Neural progenitor cell (in vitro differentiated cells): ENCODE measurements around the gene GRM6. TPM values are rescaled to one million over a fixed set of nuclear protein-coding genes. Genes with fewer than 3 reads are reported as not detected.

ENCODE experiments used
- DNase-seq: peaks from one replicate; pipeline ENCODE4 v3.0.0-alpha.2; 2016; ENCODE audit warnings: low spot score
- H2AFZ ChIP-seq: fragments of 200-600 bp; sonication (generic); replicated peaks from 2 replicates; pipeline ENCODE4 v1.6.1; 2016; ENCODE audit warnings: antibody characterized with exemption
- H3F3A ChIP-seq: fragments of 200-600 bp; sonication (generic); 2 replicates; pipeline ENCODE4 v1.6.1; 2016; ENCODE audit warnings: antibody characterized with exemption, low read depth
- H3K27ac ChIP-seq: fragments of 200-600 bp; sonication (generic); 2 replicates; pipeline ENCODE4 v1.5.1; 2016; ENCODE audit warnings: mild to moderate bottlenecking
- H3K27me3 ChIP-seq: fragments of 200-600 bp; sonication (generic); 2 replicates; pipeline ENCODE4 v1.6.1; 2016; ENCODE audit warnings: mild to moderate bottlenecking, moderate library complexity
- H3K36me3 ChIP-seq: fragments of 200-600 bp; sonication (generic); 2 replicates; pipeline ENCODE4 v1.5.1; 2016
- H3K4me1 ChIP-seq: fragments of 200-600 bp; sonication (generic); 2 replicates; pipeline ENCODE4 v1.6.1; 2016; ENCODE audit warnings: mixed run types
- H3K4me2 ChIP-seq: fragments of 200-600 bp; sonication (generic); 2 replicates; pipeline ENCODE4 v1.6.1; 2016
- H3K4me3 ChIP-seq: fragments of 200-600 bp; sonication (generic); 2 replicates; pipeline ENCODE4 v1.5.1; 2016
- H3K79me2 ChIP-seq: fragments of 200-600 bp; sonication (generic); 2 replicates; pipeline ENCODE4 v1.6.1; 2016; ENCODE audit warnings: low read depth
- H3K9ac ChIP-seq: fragments of 200-600 bp; sonication (generic); 2 replicates; pipeline ENCODE4 v1.6.1; 2016
- H3K9me3 ChIP-seq: fragments of 200-600 bp; sonication (generic); 2 replicates; pipeline ENCODE4 v1.5.1; 2016; ENCODE audit warnings: low read depth
- H4K20me1 ChIP-seq: fragments of 200-600 bp; sonication (generic); 2 replicates; pipeline ENCODE4 v1.6.1; 2016; ENCODE audit warnings: low read depth
- H3K27ac Mint-ChIP-seq: 3 replicates; pipeline ENCODE4 v1.8.0; 2021; ENCODE audit warnings: mixed read lengths
- H3K27me3 Mint-ChIP-seq: 2 replicates; pipeline ENCODE4 v1.8.0; 2022; ENCODE audit warnings: low read depth, mild to moderate bottlenecking, inconsistent platforms, moderate library complexity, mixed read lengths; ENCODE audit not compliant: insufficient read depth
- H3K36me3 Mint-ChIP-seq: 3 replicates; pipeline ENCODE4 v1.8.0; 2021; ENCODE audit warnings: mixed read lengths
- H3K4me1 Mint-ChIP-seq: 3 replicates; pipeline ENCODE4 v1.8.0; 2021; ENCODE audit warnings: mixed read lengths
- H3K4me3 Mint-ChIP-seq: 3 replicates; pipeline ENCODE4 v1.8.0; 2021; ENCODE audit warnings: mild to moderate bottlenecking, moderate library complexity, mixed read lengths
- H3K9me3 Mint-ChIP-seq: 3 replicates; pipeline ENCODE4 v1.8.0; 2020; ENCODE audit warnings: mixed read lengths
- EZH2 ChIP-seq: fragments of 200-600 bp; sonication (generic); IDR thresholded peaks from 2 replicates; pipeline ENCODE4 v1.6.1; 2017; ENCODE audit warnings: antibody characterized with exemption, mild to moderate bottlenecking, moderate library complexity
- EZH2phosphoT487 ChIP-seq: fragments of 200-600 bp; sonication (generic); IDR thresholded peaks from 2 replicates; pipeline ENCODE4 v1.6.1; 2017; ENCODE audit warnings: antibody characterized with exemption
- total RNA-seq: library from RNA; depleted of rRNA; stranded (reverse); fragments of >200 nt; gene quantifications from 2 replicates; pipeline ENCODE4 v1.2.3, GENCODE V29; 2015; ENCODE audit warnings: low replicate concordance
- TF ChIP-seq, protein P1 (sequence below): fragments of 200-600 bp; sonication (generic); IDR thresholded peaks from 2 replicates; pipeline ENCODE4 v1.5.1; 2017; ENCODE audit warnings: antibody characterized with exemption, mild to moderate bottlenecking

GRM6 gene
- total RNA-seq, 1 donor from 2014 or later = not detected

GRCh38 chr5:178993955-178994579 is 1.1 kb downstream of the GRM6 start:
- no peaks in the 10 kb centered on the region for H3K79me2 ChIP-seq
- Mint-ChIP-seq H3K4me3 (no peak overlapping the region), H3K9me3 (peaks cover 37% of the 10 kb centered on the region), H3K36me3 (peaks cover 2% of the 10 kb centered on the region), H3K27me3 (peaks cover 35% of the 10 kb centered on the region), H3K4me1 (peaks cover 4% of the 10 kb centered on the region), H3K27ac (no peak overlapping the region)
- H3K36me3 ChIP-seq = no peaks in the 10 kb centered on the region
- no peaks in the 10 kb centered on the region for H4K20me1 ChIP-seq
- no peaks in the 10 kb centered on the region for H3K9me3 ChIP-seq
- peak overlapping the region; percentile 90 for H2AFZ ChIP-seq
- peaks cover 60% of the 10 kb centered on the region for H3K27me3 ChIP-seq
- H3K4me2 ChIP-seq = peak overlapping the region; percentile 88
- no peak overlapping the region for H3K9ac ChIP-seq
- peaks cover 6% of the 10 kb centered on the region for H3F3A ChIP-seq
- peaks cover 6% of the 10 kb centered on the region for H3K4me1 ChIP-seq
- no peak for DNase-seq
- H3K4me3 ChIP-seq = peak overlapping the region; percentile 49
- TF ChIP-seq EZH2 (no peak), EZH2phosphoT487 (no peak)
- TF ChIP-seq, protein P1, sequence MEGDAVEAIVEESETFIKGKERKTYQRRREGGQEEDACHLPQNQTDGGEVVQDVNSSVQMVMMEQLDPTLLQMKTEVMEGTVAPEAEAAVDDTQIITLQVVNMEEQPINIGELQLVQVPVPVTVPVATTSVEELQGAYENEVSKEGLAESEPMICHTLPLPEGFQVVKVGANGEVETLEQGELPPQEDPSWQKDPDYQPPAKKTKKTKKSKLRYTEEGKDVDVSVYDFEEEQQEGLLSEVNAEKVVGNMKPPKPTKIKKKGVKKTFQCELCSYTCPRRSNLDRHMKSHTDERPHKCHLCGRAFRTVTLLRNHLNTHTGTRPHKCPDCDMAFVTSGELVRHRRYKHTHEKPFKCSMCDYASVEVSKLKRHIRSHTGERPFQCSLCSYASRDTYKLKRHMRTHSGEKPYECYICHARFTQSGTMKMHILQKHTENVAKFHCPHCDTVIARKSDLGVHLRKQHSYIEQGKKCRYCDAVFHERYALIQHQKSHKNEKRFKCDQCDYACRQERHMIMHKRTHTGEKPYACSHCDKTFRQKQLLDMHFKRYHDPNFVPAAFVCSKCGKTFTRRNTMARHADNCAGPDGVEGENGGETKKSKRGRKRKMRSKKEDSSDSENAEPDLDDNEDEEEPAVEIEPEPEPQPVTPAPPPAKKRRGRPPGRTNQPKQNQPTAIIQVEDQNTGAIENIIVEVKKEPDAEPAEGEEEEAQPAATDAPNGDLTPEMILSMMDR = no peak
- no peak overlapping the region for H3K27ac ChIP-seq

DNA sequence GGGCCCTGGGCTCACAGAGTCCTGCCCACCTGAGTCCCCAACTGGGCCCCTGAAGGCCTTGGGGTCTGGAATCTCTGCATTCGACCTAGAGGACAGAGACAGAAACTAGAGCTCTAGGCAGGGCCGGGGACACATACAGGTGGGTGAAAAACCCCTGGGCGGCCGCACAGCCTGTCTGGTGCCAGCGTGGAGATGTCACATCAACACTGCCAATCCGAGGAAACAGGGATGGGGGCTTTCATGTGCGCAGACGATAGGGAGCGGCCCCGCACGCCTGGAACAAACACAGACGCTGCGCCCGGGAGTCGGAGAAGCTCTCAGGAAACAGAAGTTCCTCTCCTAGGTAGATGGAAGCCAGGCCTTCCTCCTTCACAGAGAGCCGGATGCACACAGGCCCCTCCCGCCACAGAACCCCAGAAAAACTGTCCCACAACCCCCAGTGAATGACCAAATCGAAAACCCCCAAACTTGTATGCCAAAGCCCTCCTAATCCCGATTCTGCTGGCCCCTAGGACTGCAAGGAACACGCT is 1.8 kb downstream of the GRM6 start:
- Histone ChIP-seq H3K27ac (no peak overlapping the region), H3K36me3 (no peaks in the 10 kb centered on the region), H3K4me3 (no peak overlapping the region), H2AFZ (no peak overlapping the region), H3K4me1 (peaks cover 6% of the 10 kb centered on the region), H3K27me3 (peaks cover 60% of the 10 kb centered on the region), H4K20me1 (no peaks in the 10 kb centered on the region), H3K79me2 (no peaks in the 10 kb centered on the region), H3K9ac (no peak overlapping the region), H3F3A (peaks cover 6% of the 10 kb centered on the region), H3K9me3 (no peaks in the 10 kb centered on the region), H3K4me2 (no peak overlapping the region)
- Mint-ChIP-seq H3K9me3 (peaks cover 38% of the 10 kb centered on the region), H3K36me3 (peaks cover 2% of the 10 kb centered on the region), H3K4me3 (peak overlapping the region; percentile 46), H3K4me1 (peaks cover 4% of the 10 kb centered on the region), H3K27me3 (peaks cover 35% of the 10 kb centered on the region), H3K27ac (no peak overlapping the region)
- no peak for DNase-seq
- no peak for TF ChIP-seq EZH2

GRCh38 chr5:178992291-178992895 is 2.7 kb downstream of the GRM6 start:
- Histone ChIP-seq H3K4me1 (peaks cover 6% of the 10 kb centered on the region), H3K4me3 (no peak overlapping the region), H3K36me3 (no peaks in the 10 kb centered on the region), H3K79me2 (no peaks in the 10 kb centered on the region), H2AFZ (no peak overlapping the region), H3F3A (peaks cover 6% of the 10 kb centered on the region), H3K4me2 (no peak overlapping the region), H3K27ac (no peak overlapping the region), H4K20me1 (no peaks in the 10 kb centered on the region), H3K9me3 (no peaks in the 10 kb centered on the region), H3K9ac (no peak overlapping the region), H3K27me3 (peaks cover 52% of the 10 kb centered on the region)
- H3K36me3 Mint-ChIP-seq = peaks cover 4% of the 10 kb centered on the region
- H3K4me1 Mint-ChIP-seq = peaks cover 4% of the 10 kb centered on the region
- H3K9me3 Mint-ChIP-seq = peaks cover 44% of the 10 kb centered on the region
- no peak overlapping the region for H3K27ac Mint-ChIP-seq
- no peak overlapping the region for H3K4me3 Mint-ChIP-seq
- peak; percentile 25 for DNase-seq
- no peak for TF ChIP-seq EZH2phosphoT487
- no peak for TF ChIP-seq EZH2
- TF ChIP-seq, protein P1 = no peak
- peaks cover 35% of the 10 kb centered on the region for H3K27me3 Mint-ChIP-seq
